OCI-LY7 (cell line): ENCODE measurements around the gene BPIFB6. TPM values are rescaled to one million over a fixed set of nuclear protein-coding genes. Genes with fewer than 3 reads are reported as not detected.

ENCODE experiments used
- BruUV-seq: library from RNA; stranded (reverse); fragments of 400-500 nt; replicated peaks from 2 replicates; lab custom pipeline; 2021; lab: Mats Ljungman, UMichigan
- CTCF ChIA-PET: fragments of 300-600 bp; sonication (Branson Sonifier 250); formaldehyde crosslinking; loops from one replicate; lab custom pipeline; 2022; ENCODE audit warnings: antibody characterized with exemption; ENCODE audit not compliant: unreplicated experiment; lab: Charles Lee
- POLR2A ChIA-PET: fragments of 300-600 bp; sonication (Branson Sonifier 250); formaldehyde crosslinking; loops from one replicate; lab custom pipeline; 2022; ENCODE audit warnings: antibody characterized with exemption; lab: Charles Lee
- DNase-seq: peaks from one replicate; pipeline ENCODE4 v3.0.0-alpha.2; 2015; ENCODE audit warnings: low spot score
- H2AFZ ChIP-seq: fragments of 200-600 bp; sonication (generic), shearing (Covaris generic); 2 replicates; pipeline ENCODE4 v1.6.1; 2014; ENCODE audit warnings: mild to moderate bottlenecking, antibody characterized with exemption, low read length, moderate library complexity
- H3K27ac ChIP-seq: fragments of 200-600 bp; sonication (generic); 2 replicates; pipeline ENCODE4 v1.5.1; 2014; ENCODE audit warnings: mixed run types, low read depth, mild to moderate bottlenecking, moderate library complexity, low read length, inconsistent platforms; ENCODE audit not compliant: poor library complexity, severe bottlenecking
- H3K36me3 ChIP-seq: fragments of 200-600 bp; sonication (generic); 2 replicates; pipeline ENCODE4 v1.6.1; 2014; ENCODE audit warnings: mild to moderate bottlenecking, antibody characterized with exemption, low read length, moderate library complexity, mixed read lengths; ENCODE audit not compliant: insufficient read depth
- H3K4me1 ChIP-seq: fragments of 200-600 bp; sonication (generic); 2 replicates; pipeline ENCODE4 v1.5.1; 2014; ENCODE audit warnings: mild to moderate bottlenecking, low read length; ENCODE audit not compliant: insufficient read depth, poor library complexity, severe bottlenecking
- H3K4me2 ChIP-seq: fragments of 200-600 bp; sonication (generic); 2 replicates; pipeline ENCODE4 v1.6.1; 2014; ENCODE audit warnings: mild to moderate bottlenecking, low read length
- H3K4me3 ChIP-seq: fragments of 200-600 bp; sonication (generic); 2 replicates; pipeline ENCODE4 v1.5.1; 2014; ENCODE audit warnings: mild to moderate bottlenecking, low read depth, low read length; ENCODE audit not compliant: poor library complexity, severe bottlenecking
- H3K79me2 ChIP-seq: fragments of 200-600 bp; sonication (generic); 2 replicates; pipeline ENCODE4 v1.6.1; 2016; ENCODE audit warnings: low read depth, mild to moderate bottlenecking, low read length, moderate library complexity, mixed read lengths; ENCODE audit not compliant: insufficient read depth
- H3K9me2 ChIP-seq: fragments of 200-600 bp; sonication (generic); 2 replicates; pipeline ENCODE4 v1.6.1; 2016; ENCODE audit warnings: mild to moderate bottlenecking, low read length, mixed read lengths; ENCODE audit not compliant: insufficient read depth
- H3K9me3 ChIP-seq: fragments of 200-600 bp; sonication (generic); 2 replicates; pipeline ENCODE4 v1.6.1; 2014; ENCODE audit warnings: mild to moderate bottlenecking, mixed run types, low read length, mixed read lengths
- H4K20me1 ChIP-seq: fragments of 200-600 bp; sonication (generic); 2 replicates; pipeline ENCODE4 v1.6.1; 2014; ENCODE audit warnings: mild to moderate bottlenecking, antibody characterized with exemption, low read length, moderate library complexity, mixed read lengths; ENCODE audit not compliant: insufficient read depth
- EZH2phosphoT487 ChIP-seq: fragments of 200-600 bp; sonication (generic); IDR thresholded peaks from 2 replicates; pipeline ENCODE4 v1.6.1; 2018; ENCODE audit warnings: low read depth, borderline replicate concordance, mild to moderate bottlenecking, mixed run types, antibody characterized with exemption, low read length, moderate library complexity, mixed read lengths
- intact Hi-C: fragments of 100-400 bp; cut with micrococcal nuclease; formaldehyde crosslinking; loops from one replicate; pipeline ENCODE4 v1.10.0; 2022; ENCODE audit not compliant: unreplicated experiment
- total RNA-seq, 2 experiments: library from RNA; depleted of rRNA in 1 of 2; stranded (reverse); fragments of >200 nt in 1 of 2; shearing (Covaris generic) in 1 of 2; gene quantifications; 2 replicates each; pipeline ENCODE4 v1.2.3, GENCODE V29; 2014 to 2022
- TF ChIP-seq, protein P1 (sequence below): fragments of 200-600 bp; sonication (generic); conservative IDR thresholded peaks from 2 replicates; pipeline ENCODE4 v1.5.1; 2014; ENCODE audit warnings: mild to moderate bottlenecking, antibody characterized with exemption, low read length, moderate library complexity, mixed read lengths

The BPIFB6 gene
- total RNA-seq, 2 experiments from 2014 or later: not detected

DNA sequence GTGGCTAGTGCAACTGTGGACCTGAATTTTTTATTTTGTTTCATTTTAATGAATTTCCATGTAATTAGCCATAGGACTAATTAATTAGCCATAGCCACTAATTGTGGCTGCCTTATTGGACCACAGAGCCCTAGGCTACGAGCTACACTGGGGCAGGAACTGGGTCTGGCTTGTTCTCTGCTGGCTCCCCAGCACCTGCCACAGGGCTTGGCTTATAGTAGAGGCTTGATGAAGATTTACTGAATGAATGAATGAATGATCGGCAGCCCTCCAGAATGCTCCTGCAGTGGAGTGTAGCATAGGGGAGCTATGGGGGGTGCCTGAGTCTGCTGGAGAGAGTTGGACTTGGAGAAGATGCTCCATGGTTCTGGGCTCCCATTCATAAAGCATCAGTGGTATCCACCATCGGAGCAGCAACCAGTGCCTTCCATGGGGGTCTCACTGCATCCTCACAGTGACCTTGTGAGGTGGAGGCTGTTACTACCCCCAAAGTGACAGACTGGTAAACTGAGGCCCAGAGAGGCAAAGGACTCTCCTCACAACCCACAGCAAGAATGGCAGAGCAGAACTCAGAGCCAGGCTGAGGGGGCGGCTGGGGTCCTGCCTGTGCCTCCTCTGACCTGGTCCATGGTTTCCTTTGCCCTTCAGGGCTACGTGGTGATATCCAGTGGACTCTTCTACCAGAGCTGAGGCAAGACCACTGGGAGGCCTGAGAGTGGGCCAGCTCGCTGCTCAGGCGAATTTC, 8.6 kb upstream of the BPIFB6 start:
- TF ChIP-seq, protein P1, sequence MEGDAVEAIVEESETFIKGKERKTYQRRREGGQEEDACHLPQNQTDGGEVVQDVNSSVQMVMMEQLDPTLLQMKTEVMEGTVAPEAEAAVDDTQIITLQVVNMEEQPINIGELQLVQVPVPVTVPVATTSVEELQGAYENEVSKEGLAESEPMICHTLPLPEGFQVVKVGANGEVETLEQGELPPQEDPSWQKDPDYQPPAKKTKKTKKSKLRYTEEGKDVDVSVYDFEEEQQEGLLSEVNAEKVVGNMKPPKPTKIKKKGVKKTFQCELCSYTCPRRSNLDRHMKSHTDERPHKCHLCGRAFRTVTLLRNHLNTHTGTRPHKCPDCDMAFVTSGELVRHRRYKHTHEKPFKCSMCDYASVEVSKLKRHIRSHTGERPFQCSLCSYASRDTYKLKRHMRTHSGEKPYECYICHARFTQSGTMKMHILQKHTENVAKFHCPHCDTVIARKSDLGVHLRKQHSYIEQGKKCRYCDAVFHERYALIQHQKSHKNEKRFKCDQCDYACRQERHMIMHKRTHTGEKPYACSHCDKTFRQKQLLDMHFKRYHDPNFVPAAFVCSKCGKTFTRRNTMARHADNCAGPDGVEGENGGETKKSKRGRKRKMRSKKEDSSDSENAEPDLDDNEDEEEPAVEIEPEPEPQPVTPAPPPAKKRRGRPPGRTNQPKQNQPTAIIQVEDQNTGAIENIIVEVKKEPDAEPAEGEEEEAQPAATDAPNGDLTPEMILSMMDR: no peak
- Histone ChIP-seq H3K4me1 (no peaks in the 10 kb centered on the region), H3K4me3 (no peak overlapping the region), H4K20me1 (no peaks in the 10 kb centered on the region), H3K79me2 (no peaks in the 10 kb centered on the region), H3K9me2 (no peaks in the 10 kb centered on the region), H2AFZ (no peak overlapping the region), H3K9me3 (no peaks in the 10 kb centered on the region), H3K4me2 (no peak overlapping the region), H3K36me3 (no peaks in the 10 kb centered on the region), H3K27ac (no peak overlapping the region)
- POLR2A ChIA-PET: no interaction called here
- intact Hi-C loops: no loop called here
- no peak for DNase-seq
- no TSS peak for BruUV-seq
- CTCF ChIA-PET: no interaction called here

DNA sequence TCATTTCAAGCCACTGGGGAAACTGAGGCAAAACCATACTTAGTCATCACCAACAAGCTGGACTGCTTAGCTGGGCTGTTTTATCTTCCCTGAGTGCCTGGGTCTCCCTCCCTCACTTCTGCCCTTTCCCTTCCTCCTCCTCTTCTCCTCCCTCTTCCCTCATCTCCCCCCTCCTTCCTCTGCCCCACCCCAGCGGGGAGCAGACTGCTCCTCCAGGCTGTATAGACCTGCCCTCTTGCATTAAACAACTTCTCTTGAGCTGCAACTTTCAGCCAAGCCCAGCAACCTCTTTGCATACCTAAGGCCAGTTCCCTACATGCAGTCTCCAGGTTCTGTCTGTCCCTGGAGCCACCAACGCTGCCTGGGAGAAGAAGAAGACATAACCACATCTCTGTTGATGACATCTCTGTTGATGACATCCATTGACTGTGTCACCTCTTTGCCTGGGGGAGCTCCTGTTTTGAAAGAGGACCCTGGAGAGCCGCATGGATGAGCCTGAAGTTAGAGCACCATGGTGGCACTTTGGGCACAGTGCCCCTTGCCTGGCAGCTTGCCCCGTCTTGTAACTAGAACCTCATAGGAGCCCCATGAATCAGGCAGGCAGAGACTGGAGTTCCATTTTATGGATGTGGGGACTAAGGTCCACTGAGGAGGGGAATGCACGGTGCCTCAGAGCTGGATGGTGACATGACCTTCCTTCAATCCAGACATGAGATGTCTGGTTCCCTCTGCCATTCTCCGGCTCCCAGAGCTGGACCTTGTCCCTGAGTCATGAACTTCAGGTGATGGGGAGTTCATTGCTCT, 7.8 kb upstream of the BPIFB6 start:
- no TSS peak for BruUV-seq
- Histone ChIP-seq H3K4me1 (no peaks in the 10 kb centered on the region), H3K4me3 (no peak overlapping the region), H3K36me3 (no peaks in the 10 kb centered on the region), H3K9me2 (no peaks in the 10 kb centered on the region), H4K20me1 (no peaks in the 10 kb centered on the region), H3K27ac (no peak overlapping the region), H3K9me3 (no peaks in the 10 kb centered on the region), H3K79me2 (no peaks in the 10 kb centered on the region), H2AFZ (no peak overlapping the region), H3K4me2 (no peak overlapping the region)
- intact Hi-C loops: no loop called here
- CTCF ChIA-PET: no interaction called here
- TF ChIP-seq EZH2phosphoT487: no peak
- TF ChIP-seq, protein P1: no peak
- POLR2A ChIA-PET: no interaction called here
- DNase-seq: no peak

DNA sequence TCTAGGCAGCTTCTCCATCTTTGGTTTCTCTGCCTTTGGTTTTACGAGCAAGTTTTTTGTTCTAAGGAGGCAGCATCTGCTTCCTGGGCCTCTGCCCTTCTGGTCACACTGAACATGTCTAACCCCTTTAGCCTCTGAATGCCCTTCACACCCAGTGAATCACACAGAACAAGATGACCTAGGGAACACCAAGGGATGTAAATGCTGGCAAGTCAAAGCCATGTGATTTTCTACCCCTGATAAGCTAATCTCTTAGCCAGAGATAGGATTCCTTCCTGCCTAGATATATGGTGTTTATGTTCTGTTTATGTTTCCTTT, 7.2 kb upstream of the BPIFB6 start:
- no peaks in the 10 kb centered on the region for H4K20me1 ChIP-seq
- no peak for DNase-seq
- ChIA-PET CTCF (interaction anchor here (0.5 kb wide), 1 partner anchor 14 kb away, joined by 3 read pairs; no protein-coding TSS in a partner anchor), POLR2A (no interaction called here)
- H2AFZ ChIP-seq: no peak overlapping the region
- intact Hi-C loops: no loop called here
- H3K9me3 ChIP-seq: no peaks in the 10 kb centered on the region
- no peak overlapping the region for H3K4me3 ChIP-seq
- H3K36me3 ChIP-seq: no peaks in the 10 kb centered on the region
- H3K9me2 ChIP-seq: no peaks in the 10 kb centered on the region
- H3K79me2 ChIP-seq: no peaks in the 10 kb centered on the region
- no TSS peak for BruUV-seq
- no peak overlapping the region for H3K4me2 ChIP-seq
- H3K27ac ChIP-seq: no peak overlapping the region
- H3K4me1 ChIP-seq: no peaks in the 10 kb centered on the region
- TF ChIP-seq EZH2phosphoT487: no peak
- TF ChIP-seq, protein P1: no peak
